K562 (cell line): ENCODE results near the gene PPP1CA. TPM values are rescaled to one million over a fixed set of nuclear protein-coding genes. Genes with fewer than 3 reads are reported as not detected.
A peak's percentile ranks its signal among the peaks of the same experiment; 100 is the strongest.

Source experiments
- ATF3 ChIP-seq, 2 experiments: fragments of 450-650 bp in 1 of 2; sonication (generic) in 1 of 2; formaldehyde crosslinking in 1 of 2; IDR thresholded peaks in 1 of 2; conservative IDR thresholded peaks in 1 of 2; 2 replicates each; pipeline versions ENCODE4 v1.6.1 to v1.8.1; 2016 to 2023; ENCODE audit warnings: mild to moderate bottlenecking in 2 of 2, moderate library complexity in 2 of 2, inconsistent platforms in 1 of 2, missing genetic modification reagents in 1 of 2
- EGR1 ChIP-seq: fragments of 450-650 bp; conservative IDR thresholded peaks from 2 replicates; pipeline ENCODE4 v1.6.1; 2017; ENCODE audit warnings: mild to moderate bottlenecking
- GTF2B ChIP-seq: IDR thresholded peaks from 2 replicates; pipeline ENCODE4 v1.6.1; 2011; ENCODE audit not compliant: insufficient read length; ENCODE audit errors: extremely low read depth
- HBP1 ChIP-seq: fragments of 450-650 bp; formaldehyde crosslinking; IDR thresholded peaks from 2 replicates; pipeline ENCODE4 v1.4.0; 2022; ENCODE audit warnings: missing genetic modification characterization
- HDAC2 ChIP-seq: fragments of 450-650 bp; IDR thresholded peaks from 2 replicates; pipeline ENCODE4 v1.6.1; 2016; ENCODE audit warnings: mild to moderate bottlenecking
- MTA3 ChIP-seq: fragments of 450-650 bp; formaldehyde crosslinking; IDR thresholded peaks from 2 replicates; pipeline ENCODE4 v1.6.1; 2017; ENCODE audit warnings: mild to moderate bottlenecking, borderline replicate concordance
- NR4A1 ChIP-seq, 2 experiments: fragments of 250-450 bp in 1 of 2; fragments of 450-650 bp in 1 of 2; sonication (Bioruptor Pico) in 1 of 2; IDR thresholded peaks; 2 replicates each; pipeline versions ENCODE4 v1.4.0 to v1.6.1; 2016 to 2020; ENCODE audit warnings: mild to moderate bottlenecking in 2 of 2, missing compliant biosample characterization in 1 of 2, missing genetic modification characterization in 1 of 2, moderate library complexity in 1 of 2
- TCF15 ChIP-seq: fragments of 250-450 bp; sonication (Bioruptor Pico); IDR thresholded peaks from 2 replicates; pipeline ENCODE4 v1.8.0; 2022; ENCODE audit warnings: moderate library complexity, mild to moderate bottlenecking, inconsistent platforms
- YY1 ChIP-seq, 3 experiments: IDR thresholded peaks; 2 replicates each; pipeline ENCODE4 v1.6.1; 2011; ENCODE audit warnings: low read length in 2 of 3, mild to moderate bottlenecking in 2 of 3, moderate library complexity in 2 of 3, borderline replicate concordance in 1 of 3, control low read depth in 1 of 3, low read depth in 1 of 3; ENCODE audit not compliant: insufficient read depth in 3 of 3, insufficient replicate concordance in 2 of 3, control insufficient read depth in 1 of 3, insufficient read length in 1 of 3; ENCODE audit errors: extremely low read depth in 1 of 3
- ZBTB11 ChIP-seq, 3 experiments: fragments of 200-800 bp in 1 of 3; fragments of 250-450 bp in 1 of 3; fragments of 450-650 bp in 1 of 3; sonication (Bioruptor Pico) in 1 of 3; sonication (Bioruptor generic) in 1 of 3; formaldehyde crosslinking in 1 of 3; IDR thresholded peaks; 2 replicates each; pipeline versions ENCODE4 v1.6.1 to v1.8.0; 2016 to 2022; ENCODE audit warnings: mild to moderate bottlenecking in 2 of 3, missing genetic modification characterization in 2 of 3, missing compliant biosample characterization in 1 of 3, moderate library complexity in 1 of 3
- ZNF316 ChIP-seq: fragments of 450-650 bp; IDR thresholded peaks from 2 replicates; pipeline ENCODE4 v1.6.1; 2016
- ZNF395 ChIP-seq: fragments of 200-800 bp; sonication (Bioruptor generic); IDR thresholded peaks from 2 replicates; pipeline ENCODE4 v1.6.1; 2017; ENCODE audit warnings: missing genetic modification characterization, missing compliant biosample characterization
- ZNF75A ChIP-seq: fragments of 450-650 bp; formaldehyde crosslinking; IDR thresholded peaks from 2 replicates; pipeline ENCODE4 v1.4.0; 2020; ENCODE audit warnings: mild to moderate bottlenecking
- polyA plus RNA-seq, 8 experiments: library from polyadenylated mRNA; depleted of rRNA in 4 of 8; stranded (reverse) in 5 of 8; unstranded in 3 of 8; fragments of >200 nt; fragmentation: Nextera tagmentation in 2 of 8; fragmentation: Illumina TruSeq in 1 of 8; extraction: Ambion mirVana in 2 of 8; extraction: Trizol in 1 of 8; gene quantifications; 2 replicates each; pipeline versions ENCODE4 v1.2.1 to v1.2.3, GENCODE V29; 2011 to 2014; ENCODE audit warnings: inconsistent platforms in 1 of 8, missing spikeins in 1 of 8
- total RNA-seq, 7 experiments: library from RNA; depleted of rRNA in 6 of 7; stranded (reverse); fragments of >200 nt in 6 of 7; fragmentation: Illumina TruSeq in 2 of 7; extraction: Trizol in 2 of 7; gene quantifications; 2 replicates each; pipeline versions ENCODE4 v1.2.1 to v1.2.3, GENCODE V29; 2011 to 2021; ENCODE audit warnings: low replicate concordance in 1 of 7

The PPP1CA gene
- total and polyA plus RNA-seq, 9 of the 15 experiments (the other 6 are each of a cell fraction or from before 2014, with no cell fraction given): 18.2 to 242 (median 188) TPM

GRCh38 chr11:67379061-67380058, 22.3 kb downstream of the PPP1CA start (continued):
- TF ChIP-seq YY1 (IDR thresholded peaks at IDR 0.05; ENCODE audit: borderline replicate concordance in 1 of 3, control insufficient read depth in 1 of 3, extremely low read depth in 1 of 3, insufficient read depth in 3 of 3, insufficient read length in 1 of 3, insufficient replicate concordance in 2 of 3, low read depth in 1 of 3, low read length in 2 of 3) (no peak), ATF3 (IDR thresholded peaks at IDR 0.05) (peak; percentile 85), ATF3 (CRISPR knock-in tag; conservative IDR thresholded peaks at IDR 0.05) (no peak), HBP1 (CRISPR knock-in tag) (peak; percentile 6; the same call in 1 of the 2 replicates), TCF15 (CRISPR knock-in tag) (0 out of 2 replicates have a peak, but pooled peaks have one; percentile 24), ZNF395 (CRISPR knock-in tag) (peak; percentile 33; the same call in 1 of the 2 replicates), GTF2B (no peak), MTA3 (peak; percentile 88), ZNF75A (CRISPR knock-in tag) (no peak), EGR1 (0 out of 2 replicates have a peak, but pooled peaks have one; percentile 3), HDAC2 (peak; percentile 43; the same call in 1 of the 2 replicates), NR4A1 (CRISPR knock-in tag; IDR thresholded peaks at IDR 0.05) (peak; percentile 88; the same call in 1 of the 2 replicates), NR4A1 (tag; IDR thresholded peaks at IDR 0.05) (peak; percentile 83), ZBTB11 (CRISPR knock-in tag; IDR thresholded peaks at IDR 0.05) (0 out of 6 replicates have a peak, but pooled peaks of 1 of the 3 experiments have one; percentile 18), ZNF316 (peak; percentile 87)
